Natural killer cell (primary cell): ENCODE measurements around the gene PLCH2. TPM values are rescaled to one million over a fixed set of nuclear protein-coding genes. Genes with fewer than 3 reads are reported as not detected.
A peak's percentile ranks its signal among the peaks of the same experiment; 100 is the strongest.
"Not testable (repeated sequence)": the region's sequence is repeated elsewhere in the genome, so short reads cannot be mapped to it uniquely, and the experiment has no call there.

Experiments
- ATAC-seq, 3 donors: fragments of 150-1000 bp in 2 of 3; fragments of 200-7000 bp in 1 of 3; cut with Tn5 transposase; 1 replicate in 1 of 3; 2 replicates in 2 of 3; pipeline ENCODE4 v1.10.0; 2021; ENCODE audit warnings: mild to moderate bottlenecking in 2 of 3, moderate library complexity in 2 of 3
- DNase-seq, 2 donors: peaks; one replicate each; pipeline versions ENCODE4 v3.0.0 to v3.0.0-alpha.2; 2013 to 2021; ENCODE audit warnings: mixed read lengths in 1 of 2
- H3K27ac ChIP-seq: one replicate; pipeline ENCODE4 v1.5.1; 2013; ENCODE audit warnings: mild to moderate bottlenecking, low read length
- H3K27me3 ChIP-seq: one replicate; pipeline ENCODE4 v1.6.1; 2013; ENCODE audit warnings: low read length; ENCODE audit not compliant: control insufficient read depth, insufficient read depth
- H3K36me3 ChIP-seq: one replicate; pipeline ENCODE4 v1.6.1; 2013; ENCODE audit warnings: low read length; ENCODE audit not compliant: control insufficient read depth, insufficient read depth
- H3K4me1 ChIP-seq: one replicate; pipeline ENCODE4 v1.6.1; 2013; ENCODE audit warnings: low read length; ENCODE audit not compliant: control insufficient read depth, insufficient read depth
- H3K4me3 ChIP-seq: one replicate; pipeline ENCODE4 v1.5.1; 2013; ENCODE audit warnings: low read length
- H3K9me3 ChIP-seq: one replicate; pipeline ENCODE4 v1.6.1; 2013; ENCODE audit warnings: low read length; ENCODE audit not compliant: control insufficient read depth, insufficient read depth
- H3K27ac Mint-ChIP-seq, 2 donors: one replicate each; pipeline ENCODE4 v1.8.0; 2022; ENCODE audit warnings: mild to moderate bottlenecking in 2 of 2, mixed read lengths in 2 of 2, moderate library complexity in 1 of 2
- H3K27me3 Mint-ChIP-seq, 2 donors: one replicate each; pipeline ENCODE4 v1.8.0; 2022; ENCODE audit warnings: low read depth in 2 of 2, mixed read lengths in 2 of 2
- H3K36me3 Mint-ChIP-seq: one replicate; pipeline ENCODE4 v1.8.0; 2022; ENCODE audit warnings: mixed read lengths
- H3K4me1 Mint-ChIP-seq, 2 donors: one replicate each; pipeline ENCODE4 v1.8.0; 2022; ENCODE audit warnings: mixed read lengths in 2 of 2
- H3K4me3 Mint-ChIP-seq: one replicate; pipeline ENCODE4 v1.8.0; 2022; ENCODE audit warnings: mild to moderate bottlenecking, moderate library complexity, mixed read lengths
- H3K9me3 Mint-ChIP-seq, 2 donors: one replicate each; pipeline ENCODE4 v1.8.0; 2022; ENCODE audit warnings: mixed read lengths in 2 of 2
- CTCF ChIP-seq: fragments of 200-600 bp; IDR thresholded peaks from one replicate; pipeline ENCODE4 v1.8.0; 2022; ENCODE audit warnings: antibody characterized with exemption
- WGBS: methylation state at CpG from one replicate; pipeline ENCODE4 v1.1.7; 2013; ENCODE audit warnings: missing lambda C conversion rate; ENCODE audit not compliant: insufficient coverage; 5-methylcytosine and 5-hydroxymethylcytosine counted together
- intact Hi-C: fragments of 100-400 bp; cut with micrococcal nuclease; formaldehyde crosslinking; loops from one replicate; pipeline ENCODE4 v1.14.2; 2022
- total RNA-seq, 4 donors: library from RNA; stranded (reverse); fragments of 120-200 nt in 1 of 4; gene quantifications; one replicate each; pipeline versions ENCODE4 v1.2.3 to v1.2.4, GENCODE V29; 2013 to 2022

Gene PLCH2
- total RNA-seq, 3 donors from 2014 or later (not counting 1 experiment from before 2014, with no cell fraction given): 77.1 to 116 (median 106) TPM

- Histone ChIP-seq H3K9me3 (no peaks in the 10 kb centered on the region), H3K4me1 (peaks cover 52% of the 10 kb centered on the region), H3K27me3 (no peaks in the 10 kb centered on the region), H3K27ac (no peak overlapping the region), H3K36me3 (no peaks in the 10 kb centered on the region), H3K4me3 (no peak overlapping the region)
- intact Hi-C loops: no loop called here
- WGBS: 94% methylated on average over 24 of the region's 26 CpGs
- no peak overlapping the region for H3K4me3 Mint-ChIP-seq
- no peak for TF ChIP-seq CTCF
- no peak for DNase-seq
- no peaks in the 10 kb centered on the region for H3K9me3 Mint-ChIP-seq
- H3K27ac Mint-ChIP-seq: peak overlapping the region in 1 of 2 donors; percentile 47
- ATAC-seq: no peak
- H3K36me3 Mint-ChIP-seq: no peaks in the 10 kb centered on the region
- H3K4me1 Mint-ChIP-seq: peaks cover 14 to 49% of the 10 kb centered on the region in 2 donors
- H3K27me3 Mint-ChIP-seq: no peaks in the 10 kb centered on the region
Observed at GRCh38 chr1:2552189-2552588, 76.1 kb downstream of the PLCH2 start.

- H3K27me3 ChIP-seq, DNase-seq, H3K9me3 ChIP-seq, ATAC-seq, H3K27ac ChIP-seq, H3K4me3 ChIP-seq, H3K36me3 Mint-ChIP-seq, H3K27me3 Mint-ChIP-seq, H3K36me3 ChIP-seq, intact Hi-C loops, H3K9me3 Mint-ChIP-seq, H3K4me3 Mint-ChIP-seq, H3K27ac Mint-ChIP-seq: not testable (repeated sequence)
- H3K4me1 Mint-ChIP-seq: peaks cover 14 to 49% of the 10 kb centered on the region in 2 donors
- WGBS: 81% methylated on average over 5 of the region's 9 CpGs
- peaks cover 52% of the 10 kb centered on the region for H3K4me1 ChIP-seq
Observed at GRCh38 chr1:2553076-2553475, 77.0 kb downstream of the PLCH2 start.

GRCh38 chr1:2553871-2554620 lies 78.0 kb downstream of the PLCH2 start:
- H3K9me3 ChIP-seq: no peaks in the 10 kb centered on the region
- intact Hi-C loops: no loop called here

More at GRCh38 chr1:2553871-2554620, 78.0 kb downstream of the PLCH2 start:
- 87% methylated on average over 30 of the region's 30 CpGs for WGBS
- peaks cover 12% of the 10 kb centered on the region for H3K36me3 ChIP-seq
- no peak for ATAC-seq
- Mint-ChIP-seq H3K9me3 (no peaks in the 10 kb centered on the region), H3K27me3 (no peaks in the 10 kb centered on the region), H3K4me1 (peaks cover 19 to 50% of the 10 kb centered on the region in 2 donors), H3K4me3 (peak overlapping the region; percentile 75), H3K36me3 (no peaks in the 10 kb centered on the region), H3K27ac (peak overlapping the region; percentile 96 to 99)
- H3K4me3 ChIP-seq: no peak overlapping the region
- no peak overlapping the region for H3K27ac ChIP-seq
- no peaks in the 10 kb centered on the region for H3K27me3 ChIP-seq
- peaks cover 50% of the 10 kb centered on the region for H3K4me1 ChIP-seq
- no peak for DNase-seq
- no peak for TF ChIP-seq CTCF
